Left cardiac atrium (tissue), 4 donors: ENCODE measurements around the gene WAC. TPM values are rescaled to one million over a fixed set of nuclear protein-coding genes. Genes with fewer than 3 reads are reported as not detected.
"Not testable (repeated sequence)": the region's sequence is repeated elsewhere in the genome, so short reads cannot be mapped to it uniquely, and the experiment has no call there.

Experiments used
- ATAC-seq, 2 donors: fragments of 200-7000 bp; cut with Tn5 transposase; one replicate each; pipeline ENCODE4 v1.9.1; 2020; ENCODE audit warnings: mild to moderate bottlenecking in 2 of 2, moderate library complexity in 2 of 2
- DNase-seq: peaks from one replicate; pipeline ENCODE4 v3.0.0-alpha.2; 2020
- intact Hi-C, 2 donors: fragments of 100-400 bp; cut with DNase I; formaldehyde crosslinking; loops; one replicate each; pipeline versions ENCODE4 v1.14.1 to v1.15.1; 2022 to 2023
- long read RNA-seq: library from polyadenylated mRNA; unstranded; transcript quantifications from one replicate; pipeline ENCODE4 v2.0.0, GENCODE V29; 2021
- total RNA-seq, 2 donors: library from RNA; stranded (reverse); fragmentation: NEBNext Ultra II Directional; extraction: Animal tissue kit (Norgen Biotek cat#: 25700); gene quantifications; one replicate each; pipeline ENCODE4 v1.2.1, GENCODE V29; 2021
- donor health status: DM: no; HTN: yes; CAD: no.
- donor health status: DM: no; HTN: yes; CAD: no; lungs with severe emphysema.
- donor health status: DM: yes; HTN: yes; CAD: no.
- donor health status: Dilated cardiomyopathy.

WAC gene, protein sequence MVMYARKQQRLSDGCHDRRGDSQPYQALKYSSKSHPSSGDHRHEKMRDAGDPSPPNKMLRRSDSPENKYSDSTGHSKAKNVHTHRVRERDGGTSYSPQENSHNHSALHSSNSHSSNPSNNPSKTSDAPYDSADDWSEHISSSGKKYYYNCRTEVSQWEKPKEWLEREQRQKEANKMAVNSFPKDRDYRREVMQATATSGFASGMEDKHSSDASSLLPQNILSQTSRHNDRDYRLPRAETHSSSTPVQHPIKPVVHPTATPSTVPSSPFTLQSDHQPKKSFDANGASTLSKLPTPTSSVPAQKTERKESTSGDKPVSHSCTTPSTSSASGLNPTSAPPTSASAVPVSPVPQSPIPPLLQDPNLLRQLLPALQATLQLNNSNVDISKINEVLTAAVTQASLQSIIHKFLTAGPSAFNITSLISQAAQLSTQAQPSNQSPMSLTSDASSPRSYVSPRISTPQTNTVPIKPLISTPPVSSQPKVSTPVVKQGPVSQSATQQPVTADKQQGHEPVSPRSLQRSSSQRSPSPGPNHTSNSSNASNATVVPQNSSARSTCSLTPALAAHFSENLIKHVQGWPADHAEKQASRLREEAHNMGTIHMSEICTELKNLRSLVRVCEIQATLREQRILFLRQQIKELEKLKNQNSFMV
- 10 to 100 TPM; 86.6 to 98.1 TPM for total RNA-seq
- long read RNA-seq, full-length matches to known transcripts, result 4 of 19 reads
- long read RNA-seq, partial matches to known transcripts, result 12 of 19 reads
- long read RNA-seq, other reads (novel, unspliced or antisense), result 3 of 19 reads

DNA sequence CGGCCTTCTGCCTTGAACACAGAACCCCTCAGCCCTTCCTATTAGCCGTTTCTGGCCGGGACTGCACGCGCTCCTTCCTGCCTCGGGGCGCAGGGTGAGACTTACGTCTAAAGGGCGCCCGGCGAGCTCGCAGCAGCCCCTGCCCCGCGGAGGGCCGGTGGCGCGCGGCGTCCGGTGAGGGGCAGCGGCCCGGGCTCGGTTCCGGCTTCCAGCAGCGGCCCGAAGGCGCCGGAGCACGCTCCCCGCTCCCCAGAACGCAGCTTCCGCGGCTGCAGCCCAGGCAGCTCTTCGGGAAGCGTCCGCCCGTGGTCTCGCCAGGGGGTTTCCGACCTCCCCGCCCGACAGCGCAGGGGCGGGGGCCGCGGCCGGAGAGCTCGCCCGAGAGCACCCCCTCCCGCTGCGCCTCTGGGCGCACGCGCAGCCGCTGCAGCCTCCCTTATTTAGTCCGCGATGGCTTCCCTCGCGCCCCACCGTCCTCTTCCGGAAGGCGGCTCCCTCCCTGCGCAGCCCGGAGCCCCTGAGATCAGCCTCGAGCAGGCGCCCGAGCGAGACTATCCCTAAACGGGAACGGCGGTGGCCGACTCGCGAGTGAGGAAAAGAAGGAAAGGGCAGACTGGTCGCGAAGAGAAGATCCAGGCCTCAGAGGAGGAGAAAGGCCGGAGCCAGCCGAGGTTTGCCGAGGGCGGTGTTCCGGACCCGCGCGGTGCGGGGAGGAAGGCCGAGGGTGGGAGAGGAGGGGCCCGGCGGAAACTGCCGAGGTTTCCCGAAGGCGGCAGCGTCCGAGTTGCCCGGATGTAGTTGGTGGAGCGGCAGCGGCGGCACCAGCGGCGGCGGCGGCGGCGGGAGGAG lies at the start of gene WAC:
Gene WAC, plus strand, starts transcription at position 782 of the 849 bp plus-strand sequence. CDS start 462 bp downstream, outside the sequence.
- ATAC-seq (peak; percentile 95 to 96), DNase-seq (peak; percentile 96)
- intact Hi-C loops, result no loop called here

DNA sequence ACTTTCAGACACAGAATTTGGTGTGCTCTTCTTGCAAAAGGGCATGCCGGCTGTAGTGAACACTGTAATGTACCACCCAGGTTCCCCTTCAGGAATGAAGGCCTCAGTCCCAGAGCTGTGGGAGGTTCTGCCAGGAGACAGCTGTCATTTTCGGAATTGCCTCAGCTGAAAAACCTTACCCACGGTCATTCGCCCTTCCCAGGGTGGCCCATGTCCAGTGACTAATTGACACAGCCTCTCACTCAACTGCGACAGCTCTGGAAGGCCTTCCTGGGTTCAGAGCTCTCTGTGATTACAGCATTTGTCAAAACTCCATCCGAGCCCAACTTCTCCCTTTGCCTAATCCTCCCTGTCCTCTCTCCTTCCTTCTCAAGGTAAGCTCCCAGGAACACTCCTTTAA lies 43.7 kb upstream of the WAC start:
- ATAC-seq (no peak), DNase-seq (no peak)
- intact Hi-C loops, result no loop called here

DNA sequence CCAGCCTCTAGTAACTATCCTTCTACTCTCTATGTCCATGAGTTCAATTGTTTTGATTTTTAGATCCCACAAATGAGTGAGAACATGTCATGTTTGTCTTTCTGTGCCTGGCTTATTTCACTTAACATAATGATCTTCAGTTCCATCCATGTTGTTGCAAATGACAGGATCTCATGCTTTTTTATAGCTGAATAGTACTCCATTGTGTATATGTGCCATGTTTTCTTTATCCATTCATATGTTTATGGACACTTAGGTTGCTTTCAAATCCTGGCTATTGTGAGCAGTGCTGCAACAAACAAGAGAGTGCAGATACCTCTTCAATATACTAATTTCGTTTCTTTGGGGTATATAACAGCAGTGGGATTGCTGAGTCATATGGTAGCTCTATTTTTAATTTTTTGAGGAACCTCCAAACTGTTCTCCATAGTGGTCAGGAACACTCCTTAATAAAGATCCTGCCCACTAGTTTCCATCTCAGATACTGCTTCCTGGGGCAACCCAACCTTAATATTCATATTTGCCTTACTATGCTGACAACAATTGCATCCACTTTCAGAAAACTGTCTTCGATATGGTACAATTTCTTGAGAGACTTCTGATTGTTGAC lies 42.6 kb upstream of the WAC start:
- DNase-seq, ATAC-seq, intact Hi-C loops: not testable (repeated sequence)

DNA sequence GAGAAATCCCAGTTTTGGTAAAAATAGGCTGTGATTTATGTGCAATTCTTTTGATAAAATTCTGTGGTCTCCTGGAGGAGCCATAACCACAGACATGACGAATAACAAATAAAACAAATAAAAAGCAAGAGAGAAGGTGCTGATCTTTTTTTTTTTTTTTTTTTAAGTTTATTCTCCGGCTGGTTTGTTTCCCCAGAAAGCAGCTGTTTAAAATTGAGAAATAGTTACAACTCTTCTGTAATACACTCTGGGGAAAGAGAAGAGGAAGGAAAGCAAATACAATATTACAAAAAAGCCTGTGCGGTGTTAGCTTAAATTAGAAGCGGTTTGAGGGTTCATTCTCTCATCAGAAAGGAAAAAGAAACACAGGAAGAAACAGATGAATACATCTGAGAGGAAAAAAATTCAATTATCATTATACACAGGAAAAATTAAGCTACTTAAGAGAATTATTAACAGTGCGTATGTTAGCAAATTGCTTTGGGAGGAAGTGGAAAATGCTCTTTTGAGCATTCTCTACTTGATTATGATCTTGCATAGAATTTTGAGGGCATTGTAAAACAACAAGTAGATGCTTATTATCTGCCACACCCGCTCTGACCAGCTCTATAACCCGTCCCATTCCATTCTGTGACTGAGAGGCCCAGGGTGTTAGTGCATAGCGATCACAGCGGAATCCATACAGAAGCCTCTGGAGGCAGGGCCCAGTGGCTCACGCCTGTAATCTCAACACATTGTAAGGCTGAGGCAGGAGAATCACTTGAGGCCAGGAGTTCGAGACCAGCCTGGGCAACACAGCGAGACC lies 40.6 kb upstream of the WAC start:
- intact Hi-C loops, result no loop called here
- no peak for DNase-seq
- ATAC-seq, result peak in 1 of 2 donors; percentile 46

DNA sequence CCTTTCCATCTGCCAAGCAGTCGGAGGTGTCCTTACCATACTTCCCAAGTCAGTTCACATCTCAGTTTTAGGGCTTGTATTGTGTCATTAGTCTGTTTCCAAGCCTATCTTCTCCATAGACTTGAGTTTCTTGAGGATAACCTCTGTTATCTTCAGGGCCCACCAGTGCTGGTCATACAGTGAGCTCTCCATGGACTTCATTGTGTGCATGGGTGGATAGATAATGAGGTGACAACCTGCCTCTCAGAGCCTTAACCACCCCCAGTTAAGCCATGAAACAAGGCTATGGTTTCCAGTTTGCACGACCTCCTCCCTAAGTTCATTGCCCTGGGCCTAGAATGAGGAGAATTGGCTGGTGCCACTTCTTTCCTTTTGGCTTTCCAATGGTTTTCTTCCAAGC lies 38.5 kb upstream of the WAC start:
- DNase-seq, result no peak
- intact Hi-C loops, result no loop called here
- no peak for ATAC-seq

DNA sequence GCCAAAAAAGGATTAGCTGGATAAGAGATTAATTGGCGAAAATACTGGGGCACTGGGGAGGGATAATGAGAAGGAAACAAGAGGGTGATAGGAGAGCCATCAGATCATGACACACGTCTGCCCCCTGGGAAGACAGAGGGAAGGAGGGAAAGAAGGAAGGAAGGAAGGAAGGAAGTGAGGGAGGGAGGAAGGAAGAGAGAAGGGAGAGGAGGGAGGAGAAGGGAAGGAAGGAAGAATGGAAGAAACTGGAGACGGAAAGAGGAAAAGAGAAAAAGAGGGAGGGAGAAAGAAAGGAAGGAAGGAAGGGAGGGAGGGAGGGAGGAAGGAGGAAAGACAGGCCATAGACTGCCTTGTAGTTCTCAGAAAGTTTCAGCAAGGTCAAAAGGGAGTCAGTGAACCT lies 37.8 kb upstream of the WAC start:
- intact Hi-C loops, result no loop called here
- ATAC-seq (no peak), DNase-seq (no peak)

DNA sequence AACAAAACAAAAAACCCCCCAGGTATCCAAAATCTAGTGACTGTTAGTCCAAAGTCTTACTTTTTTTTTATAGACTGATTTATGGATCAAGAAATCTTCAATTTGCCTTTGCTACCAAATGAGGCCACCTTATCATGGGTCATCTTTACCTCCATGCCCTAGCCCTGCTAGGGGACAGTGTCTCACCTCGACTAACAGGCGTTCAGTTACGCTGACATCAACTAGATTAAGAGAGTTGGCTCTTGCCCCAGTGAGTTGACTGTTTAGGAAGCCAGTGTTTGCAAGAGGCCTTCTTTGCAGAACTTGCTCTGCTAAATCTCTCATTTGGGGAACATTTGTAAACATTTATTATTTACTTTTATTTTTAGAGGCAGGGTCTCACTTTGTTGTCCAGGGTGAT lies 36.9 kb upstream of the WAC start:
- ATAC-seq, result peak in 1 of 2 donors; percentile 44
- DNase-seq, result no peak
- intact Hi-C loops, result no loop called here

DNA sequence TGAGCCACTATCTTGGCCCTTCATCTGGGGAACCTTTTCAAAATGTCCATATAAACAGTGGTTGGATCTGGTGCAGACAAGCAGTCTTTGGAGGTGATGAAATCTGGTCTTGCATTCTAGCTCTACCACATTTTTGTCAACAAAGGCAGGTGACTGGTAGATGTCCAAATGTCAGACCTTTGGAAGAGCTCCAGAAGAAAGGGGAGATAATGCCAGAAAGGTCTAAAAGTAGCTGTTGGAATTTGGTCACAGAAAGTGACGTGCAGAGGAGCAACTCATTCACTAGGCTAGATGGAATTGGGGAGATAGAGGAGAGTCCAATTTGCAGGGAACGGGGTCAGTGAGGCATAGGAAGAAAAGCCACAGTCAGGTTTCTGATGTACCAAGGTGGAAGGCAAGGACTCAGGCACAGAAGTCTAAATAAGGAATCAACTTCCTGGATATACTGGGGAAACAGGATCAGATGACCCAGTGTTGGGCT lies 36.4 kb upstream of the WAC start:
- DNase-seq (no peak), ATAC-seq (peak in 1 of 2 donors; percentile 17)
- intact Hi-C loops, result no loop called here

DNA sequence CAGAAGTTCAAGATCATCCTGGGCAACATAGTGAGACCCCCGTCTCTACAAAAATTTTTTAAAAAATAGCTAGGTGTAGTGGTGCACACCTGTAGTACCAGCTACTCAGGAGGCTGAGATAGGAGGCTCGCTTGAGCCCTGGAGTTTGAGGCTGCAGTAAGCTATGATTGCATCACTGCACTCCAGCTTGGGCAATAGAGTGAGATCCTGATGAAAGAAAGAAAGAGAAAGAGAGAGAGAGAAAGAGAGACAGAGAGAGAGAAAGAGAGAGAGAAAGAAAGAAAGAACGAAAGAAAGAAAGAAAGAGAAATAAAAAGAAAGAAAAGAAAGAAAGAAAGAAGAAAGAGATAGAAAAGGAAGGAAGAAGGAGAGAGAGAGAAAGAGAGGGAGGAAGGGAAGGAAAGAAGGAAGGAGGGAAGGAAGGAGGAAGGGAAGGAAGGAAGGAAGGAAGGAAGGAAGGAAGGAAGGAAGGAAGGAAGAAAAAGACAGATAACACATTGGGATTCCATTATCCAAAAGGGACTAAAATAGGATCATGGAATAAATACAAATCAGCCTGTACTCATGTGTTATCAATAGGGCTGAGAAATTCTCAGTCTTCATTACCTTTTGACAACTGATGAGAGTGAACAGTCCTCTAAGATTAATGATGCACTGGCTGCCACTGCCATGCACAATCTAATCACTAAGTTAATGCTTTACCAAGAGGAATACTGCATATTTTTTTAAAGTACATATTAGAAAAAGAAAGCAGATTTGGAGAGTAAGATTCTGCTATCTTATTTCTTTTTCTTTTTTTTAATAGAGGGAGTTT lies 35.4 kb upstream of the WAC start:
- ATAC-seq (no peak), DNase-seq (no peak)
- intact Hi-C loops, result no loop called here

DNA sequence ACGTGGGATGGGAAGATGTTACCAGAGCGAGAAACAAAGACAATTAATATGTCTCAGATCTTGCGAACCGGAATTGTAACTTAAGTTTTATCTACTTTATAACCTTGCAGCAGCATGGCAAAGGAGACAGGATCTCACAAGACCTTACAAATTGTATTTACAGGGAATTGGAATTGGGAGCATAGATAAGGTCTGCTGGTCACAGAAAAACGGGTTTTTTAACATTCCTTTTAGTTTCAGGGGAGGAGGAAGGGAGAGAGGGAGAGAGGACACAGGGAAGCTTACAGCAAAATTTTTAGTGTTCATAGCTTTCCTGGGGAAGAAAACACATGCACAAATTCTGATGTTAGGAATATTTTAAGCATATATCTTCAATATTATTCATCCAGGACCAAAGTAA lies 32.7 kb upstream of the WAC start:
- intact Hi-C loops, ATAC-seq, DNase-seq: not testable (repeated sequence)

DNA sequence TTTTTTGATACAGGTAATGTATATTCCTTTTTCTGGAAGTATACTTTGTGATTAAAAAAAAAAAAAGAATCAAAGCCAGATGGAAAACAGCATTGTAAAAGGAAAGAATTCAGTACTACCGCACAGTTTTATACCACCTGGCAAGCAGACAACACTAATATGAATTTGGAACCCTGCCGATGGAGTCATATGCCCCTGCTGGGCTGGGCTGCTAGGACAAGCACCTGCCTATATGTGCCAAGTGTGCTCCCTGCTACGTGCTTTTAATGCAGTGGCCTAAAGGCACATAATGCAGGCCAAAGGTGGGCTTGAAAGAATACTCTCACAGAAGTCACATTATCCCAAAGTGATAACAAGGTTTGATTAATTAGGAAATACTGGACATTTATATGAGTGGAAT lies 29.8 kb upstream of the WAC start:
- DNase-seq, result no peak
- intact Hi-C loops, result no loop called here
- peak; percentile 30 to 62 for ATAC-seq

DNA sequence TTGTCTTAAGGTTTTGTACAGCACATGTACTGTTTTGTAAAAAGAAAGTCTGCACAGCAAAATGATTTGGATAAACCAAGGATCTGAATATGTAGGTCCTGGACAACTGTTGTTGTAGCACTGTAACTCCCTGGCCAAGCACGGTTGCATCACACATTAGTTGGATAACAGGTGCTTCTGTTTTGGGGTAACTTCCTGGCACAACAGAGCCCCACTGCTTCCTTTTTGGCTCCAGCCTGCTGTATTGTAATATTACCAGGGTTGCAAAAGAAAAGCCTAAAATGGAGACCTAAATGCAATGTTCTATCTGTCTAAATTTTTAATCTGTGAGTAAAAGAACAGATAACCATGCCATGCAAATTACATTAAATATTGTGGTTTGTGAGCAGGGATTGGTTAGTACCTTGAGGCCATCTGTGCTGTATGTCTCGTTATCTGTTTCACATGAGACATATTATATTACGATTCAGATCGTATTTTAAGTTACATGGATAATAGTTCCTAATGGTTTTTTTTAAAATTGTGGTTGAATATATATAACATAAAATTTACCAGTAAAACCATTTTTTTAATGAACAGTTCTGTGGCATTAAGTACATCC lies 27.5 kb upstream of the WAC start:
- ATAC-seq (no peak), DNase-seq (no peak)
- intact Hi-C loops, result no loop called here

DNA sequence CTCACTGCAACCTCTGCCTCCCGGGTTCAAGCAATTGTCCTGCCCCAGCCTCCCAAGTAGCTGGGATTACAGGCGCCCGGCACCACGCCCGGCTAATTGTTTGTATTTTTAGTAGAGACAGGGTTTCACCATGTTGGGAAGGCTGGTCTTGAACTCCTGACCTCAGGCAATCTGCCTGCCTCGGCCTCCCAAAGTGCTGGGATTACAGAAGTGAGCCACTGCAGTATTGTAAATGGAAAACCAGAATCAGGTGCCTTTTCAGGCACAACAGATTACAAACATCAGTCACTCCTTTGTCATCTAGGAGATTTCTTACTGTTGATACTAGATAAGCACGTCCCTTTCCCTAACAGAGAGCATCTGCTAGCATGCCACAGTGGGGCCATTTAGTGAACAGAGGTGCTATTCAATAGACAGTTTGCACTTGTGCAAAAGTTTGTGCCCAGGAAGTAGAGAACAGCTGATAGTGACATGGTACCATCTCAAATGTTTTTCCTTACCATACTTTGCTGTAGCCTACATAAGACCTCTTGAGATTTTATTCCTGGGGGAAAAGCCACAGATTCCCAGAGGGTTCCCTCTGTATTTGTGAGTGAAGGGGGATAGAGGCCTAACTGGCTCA lies 24.5 kb upstream of the WAC start:
- DNase-seq, result no peak
- ATAC-seq, result no peak
- intact Hi-C loops, result no loop called here

DNA sequence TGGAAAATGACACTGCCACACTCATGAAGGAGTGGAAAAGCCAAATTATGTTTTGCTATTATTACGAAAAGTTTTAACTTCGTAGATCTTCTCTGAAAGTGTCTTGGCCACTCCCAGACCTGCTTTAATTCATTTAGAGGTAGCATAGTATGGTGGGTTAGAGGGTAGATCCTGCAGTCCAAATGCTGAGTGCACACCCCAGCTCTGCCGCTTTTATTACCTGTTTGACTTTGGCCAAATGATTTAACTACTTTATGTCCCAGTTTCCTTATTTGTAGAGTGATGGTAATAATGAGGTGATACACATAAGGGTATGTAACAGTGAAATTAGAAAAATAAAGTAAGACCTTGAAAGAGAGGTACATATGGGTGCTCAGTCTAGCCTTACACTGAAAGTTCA lies 23.6 kb upstream of the WAC start:
- intact Hi-C loops, result no loop called here
- DNase-seq (no peak), ATAC-seq (no peak)

DNA sequence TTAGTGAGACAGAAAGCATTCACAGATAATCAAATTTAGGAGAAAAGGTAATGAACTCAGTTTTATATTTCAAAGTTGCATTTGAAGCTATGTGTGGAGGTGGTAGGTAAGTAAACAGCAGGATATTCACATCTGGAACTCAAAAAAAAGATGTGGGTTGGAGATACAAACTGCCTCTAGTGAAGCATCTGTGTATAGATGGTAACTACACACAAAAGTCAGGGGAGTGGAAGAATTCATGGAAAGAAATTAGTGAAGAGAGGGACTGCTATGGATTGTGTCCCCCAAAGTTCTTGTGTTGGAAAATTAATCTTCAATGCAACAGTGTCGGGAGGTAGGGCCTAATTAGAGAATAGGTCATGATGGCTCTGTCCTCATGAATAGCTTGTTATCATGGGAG lies 18.3 kb upstream of the WAC start:
- ATAC-seq, result no peak
- DNase-seq, result no peak
- intact Hi-C loops, result no loop called here

DNA sequence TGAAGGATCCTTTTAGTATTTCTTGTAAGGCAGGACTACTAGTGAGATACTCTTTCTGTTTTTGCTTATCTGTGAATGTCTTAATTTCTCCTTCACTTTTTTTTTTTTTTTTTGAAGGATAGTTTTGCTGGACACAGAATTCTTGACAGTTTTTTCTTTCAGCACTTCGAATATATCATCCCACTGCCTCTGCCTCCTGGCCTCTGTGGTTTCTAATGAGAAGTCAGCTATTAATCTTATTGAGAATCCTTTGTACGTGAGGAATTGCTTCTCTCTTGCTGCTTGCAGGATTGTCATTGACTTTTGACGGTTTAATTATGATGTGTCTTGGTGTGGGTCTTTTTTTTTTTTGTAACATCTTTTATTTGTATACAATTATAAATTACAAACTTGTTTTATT lies 12.6 kb upstream of the WAC start:
- no peak for ATAC-seq
- DNase-seq, result no peak
- intact Hi-C loops, result no loop called here

DNA sequence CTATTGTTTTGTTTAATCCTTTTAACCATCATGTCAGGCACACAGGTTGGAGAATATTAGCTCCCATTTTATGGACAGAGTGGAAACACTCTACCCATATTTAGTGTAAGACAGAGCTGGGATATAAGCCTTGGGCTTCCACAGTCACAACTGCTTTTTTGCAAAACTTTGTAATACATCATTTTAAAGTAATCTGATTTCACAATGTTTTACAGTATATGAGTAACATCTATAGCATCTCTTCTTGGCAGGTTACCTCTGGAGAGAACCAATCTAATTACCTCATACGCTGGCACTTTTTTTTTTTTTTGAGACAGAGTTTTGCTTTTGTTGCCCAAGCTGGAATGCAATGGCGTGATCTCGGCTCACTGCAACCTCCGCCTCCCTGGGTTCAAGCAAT lies 12.1 kb upstream of the WAC start:
- DNase-seq, ATAC-seq, intact Hi-C loops: not testable (repeated sequence)
